ENCODE results near the gene PUM1.

- TF ChIP-seq CTCF (IDR thresholded peaks at IDR 0.05; ENCODE audit: control extremely low read depth in 1 of 3, insufficient read depth in 1 of 3, low read depth in 1 of 3, low read length in 3 of 3) (no peak), CREB1 (IDR thresholded peaks at IDR 0.05) (no peak), POLR2AphosphoS5 (IDR thresholded peaks at IDR 0.05; ENCODE audit: low read depth, low read length) (no peak), YY1 (IDR thresholded peaks at IDR 0.05; ENCODE audit: low read depth, low read length) (no peak), TAF1 (IDR thresholded peaks at IDR 0.05; ENCODE audit: low read depth, low read length) (no peak), E2F6 (IDR thresholded peaks at IDR 0.05) (no peak), EZH2 (IDR thresholded peaks at IDR 0.05; ENCODE audit: low read depth, low read length, severe bottlenecking) (no peak), GABPA (IDR thresholded peaks at IDR 0.05; ENCODE audit: borderline replicate concordance, insufficient read depth, low read length) (no peak), FOSL1 (IDR thresholded peaks at IDR 0.05; ENCODE audit: insufficient read depth, low read depth, low read length) (no peak), SP1 (IDR thresholded peaks at IDR 0.05; ENCODE audit: low read depth, low read length) (no peak), TEAD4 (IDR thresholded peaks at IDR 0.05; ENCODE audit: low read depth, low read length) (no peak), RAD21 (IDR thresholded peaks at IDR 0.05 in 1 of 2, conservative IDR thresholded peaks at IDR 0.05 in 1 of 2; ENCODE audit: low read depth in 2 of 2, low read length in 2 of 2) (no peak), POLR2A (IDR thresholded peaks at IDR 0.05; ENCODE audit: control extremely low read depth in 1 of 2, low read depth in 2 of 2, low read length in 2 of 2) (no peak)
These were observed 1.9 kb downstream of the PUM1 start for GRCh38 chr1:31063631-31064030.

Data from H1 (cell line).